NCI-H187 (cell line): Measurements from ENCODE around the gene RIC8B.
A peak's percentile ranks its signal among the peaks of the same experiment; 100 is the strongest.

Experiments
- DNase-seq, 2 experiments: peaks; one replicate each; lab custom pipeline; 2025; lab: John Stamatoyannopoulos, UW

RIC8B gene

GRCh38 chr12:106868982-106869700 lies 94.7 kb downstream of the RIC8B start:
- DNase-seq = no peak

DNA sequence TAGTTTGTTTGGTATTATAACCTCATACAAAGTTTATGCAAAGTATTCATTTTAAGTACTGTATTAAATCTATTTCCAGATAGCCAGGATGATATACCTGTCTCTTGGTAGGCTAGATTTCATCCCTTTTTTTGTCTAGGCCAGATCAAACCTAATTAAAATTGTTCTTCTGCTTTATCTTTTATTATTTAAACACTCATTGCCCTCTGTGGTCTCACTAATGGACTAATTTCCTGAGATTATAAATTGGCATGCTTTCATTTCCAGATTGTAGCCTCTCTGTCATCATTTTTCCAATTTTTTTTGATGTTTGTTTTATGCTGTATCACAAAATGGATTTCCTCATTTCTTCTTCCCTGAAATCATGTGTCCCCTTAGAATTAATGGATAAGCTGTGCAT lies 95.6 kb downstream of the RIC8B start:
- DNase-seq = no peak

DNA sequence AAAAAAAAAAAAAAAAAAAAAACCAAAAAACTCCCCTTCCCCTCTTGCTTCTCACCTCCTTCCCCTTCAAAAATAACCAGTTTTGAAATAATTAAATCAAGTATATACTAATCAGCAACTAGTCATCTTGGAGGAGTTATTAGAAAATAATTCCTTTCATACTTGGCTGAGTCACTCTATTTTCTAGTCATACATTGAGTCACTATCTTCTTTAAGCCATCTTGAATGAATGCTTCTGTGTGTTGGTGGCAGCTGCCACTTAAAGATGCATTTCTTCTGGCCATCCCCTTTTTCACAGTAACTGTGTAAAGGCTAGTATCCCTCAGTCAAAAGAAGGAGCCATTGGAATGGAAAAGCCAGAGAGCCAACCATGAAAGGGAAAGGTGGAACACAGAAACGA lies 97.0 kb downstream of the RIC8B start:
- no peak for DNase-seq

- DNase-seq = no peak
Measured at GRCh38 chr12:106873983-106874382, 99.5 kb downstream of the RIC8B start.

DNA sequence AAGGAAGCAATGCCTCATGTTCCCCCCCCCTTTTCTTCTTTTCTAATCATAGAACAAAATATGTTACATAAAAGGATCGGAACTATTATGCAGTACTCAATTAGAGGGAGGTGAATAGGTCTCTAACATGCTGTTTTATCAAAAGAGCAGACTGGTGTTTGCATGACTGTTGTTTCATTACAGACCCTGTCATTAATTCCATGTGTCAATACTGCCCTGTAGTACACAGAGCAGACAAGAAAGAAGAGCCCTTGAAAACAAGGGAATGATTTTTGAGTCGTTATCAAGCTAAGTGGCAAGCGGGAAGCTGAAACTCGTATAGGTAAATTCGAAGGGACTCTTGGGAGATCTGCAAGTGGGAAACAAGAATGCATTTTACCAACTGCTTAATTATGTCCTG lies 104.3 kb downstream of the RIC8B start:
- DNase-seq = no peak

DNA sequence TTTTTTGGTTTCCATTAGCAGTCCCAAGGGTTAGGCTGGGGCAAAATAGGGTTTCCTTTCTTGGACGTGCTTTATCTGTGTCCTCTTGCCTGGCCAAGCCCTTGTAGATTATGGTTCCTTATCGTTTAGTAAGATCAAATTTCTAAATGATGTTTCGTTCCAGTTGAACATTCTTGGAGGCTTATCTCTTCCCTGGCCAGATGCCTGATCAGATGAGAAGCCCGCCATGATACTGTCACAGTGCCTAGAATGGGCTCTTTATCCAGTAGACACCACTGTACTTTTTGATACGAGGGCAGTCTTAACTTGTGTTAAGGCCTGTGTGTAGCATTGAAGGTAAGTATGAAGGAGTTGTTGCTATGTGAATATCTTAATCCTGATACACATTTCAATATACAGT lies 105.1 kb downstream of the RIC8B start:
- DNase-seq = no peak

DNA sequence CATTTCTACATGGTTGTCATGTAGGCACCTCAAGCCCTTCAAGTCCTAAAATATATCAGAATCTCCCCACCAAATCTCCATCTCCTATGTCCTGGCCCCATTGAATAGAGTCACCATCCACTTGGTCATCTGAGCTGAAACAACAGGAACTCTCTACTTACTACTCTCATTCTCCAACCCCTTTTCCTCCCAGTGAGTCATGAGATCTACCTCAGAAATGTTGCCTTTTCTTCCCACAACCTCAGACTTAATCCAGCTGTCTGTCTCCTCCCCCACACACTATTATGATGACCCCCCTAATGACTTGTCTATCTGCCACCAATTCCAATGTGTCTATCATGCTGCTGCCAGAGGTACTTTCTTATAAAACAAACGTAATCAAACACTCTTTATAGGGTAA lies 108.9 kb downstream of the RIC8B start:
- DNase-seq = no peak

DNA sequence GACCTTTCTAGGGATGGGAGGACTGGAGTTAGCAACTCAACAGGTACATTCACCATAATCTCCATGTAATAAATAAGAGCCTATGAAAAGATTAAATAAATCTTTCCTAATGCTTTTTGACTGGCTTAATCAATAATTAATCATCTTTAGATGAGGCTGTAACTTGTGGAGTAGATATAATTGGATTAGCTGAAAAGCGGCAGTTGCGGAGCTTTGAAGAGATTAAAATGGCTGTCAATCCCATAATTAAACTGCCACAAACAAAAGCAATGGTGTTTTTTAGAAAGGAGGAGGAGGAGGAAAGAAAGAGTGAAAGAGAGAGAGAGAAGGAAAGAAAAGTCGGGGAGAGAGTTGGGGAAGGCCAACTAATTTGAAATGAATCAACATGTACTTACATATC lies 110.5 kb downstream of the RIC8B start:
- DNase-seq = no peak

GRCh38 chr12:106885541-106886249 lies 111.2 kb downstream of the RIC8B start:
- no peak for DNase-seq

GRCh38 chr12:106886932-106887331 lies 112.5 kb downstream of the RIC8B start:
- DNase-seq = no peak

GRCh38 chr12:106888348-106888970 lies 114.0 kb downstream of the RIC8B start:
- no peak for DNase-seq

- no peak for DNase-seq
Measured at GRCh38 chr12:106889326-106889725, 114.8 kb downstream of the RIC8B start.

DNA sequence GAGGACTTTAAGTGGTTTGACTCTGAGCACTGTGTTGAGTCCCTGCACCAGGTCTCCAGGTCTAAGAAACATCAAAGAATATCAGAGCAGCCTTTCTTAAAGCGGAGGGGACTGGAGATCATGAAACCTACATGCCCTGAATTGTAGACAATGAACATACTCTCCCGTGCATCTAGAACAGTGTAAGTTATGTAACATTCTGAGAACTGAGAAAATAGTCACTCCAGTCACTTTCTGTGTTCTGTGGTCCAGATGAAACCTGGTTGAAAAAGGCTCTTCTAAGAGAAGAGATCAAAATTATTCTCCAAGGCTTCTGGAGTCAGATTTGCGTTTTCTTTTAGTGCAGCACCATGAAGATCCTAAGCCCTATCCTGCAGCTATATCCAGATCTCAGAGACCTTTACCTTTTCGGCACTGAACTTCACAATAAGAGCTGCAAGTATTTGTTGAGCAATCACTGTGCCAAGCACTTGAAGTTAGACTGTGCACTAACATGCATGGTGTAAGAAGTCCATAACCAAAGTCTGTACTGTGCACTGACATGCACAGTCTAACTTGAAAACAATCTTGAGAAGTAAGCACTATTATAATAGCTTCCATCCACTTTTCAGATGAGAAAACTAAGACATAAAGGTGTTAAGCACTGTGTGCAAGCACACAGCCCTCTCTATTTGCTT lies 115.6 kb downstream of the RIC8B start:
- DNase-seq = no peak

- no peak for DNase-seq
Measured at GRCh38 chr12:106892075-106892474, 117.6 kb downstream of the RIC8B start.

DNA sequence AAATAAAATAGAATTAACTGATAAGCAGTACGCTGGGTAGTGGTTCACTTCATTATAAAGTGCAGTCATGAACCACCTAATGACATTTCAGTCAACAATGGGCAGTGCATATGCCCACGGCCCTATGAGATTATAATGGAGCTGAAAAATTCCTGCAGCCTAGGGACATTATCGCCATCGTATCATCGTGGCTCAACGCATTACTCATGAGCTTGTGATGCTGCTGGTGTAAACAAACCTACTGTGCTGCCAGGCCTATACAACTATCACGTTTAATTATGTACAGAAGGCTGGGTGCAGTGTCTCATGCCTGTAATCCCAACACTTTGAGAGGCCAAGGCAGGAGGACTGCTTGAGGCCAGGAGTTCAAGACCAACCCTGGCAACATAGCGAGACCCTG lies 119.0 kb downstream of the RIC8B start:
- DNase-seq = no peak

DNA sequence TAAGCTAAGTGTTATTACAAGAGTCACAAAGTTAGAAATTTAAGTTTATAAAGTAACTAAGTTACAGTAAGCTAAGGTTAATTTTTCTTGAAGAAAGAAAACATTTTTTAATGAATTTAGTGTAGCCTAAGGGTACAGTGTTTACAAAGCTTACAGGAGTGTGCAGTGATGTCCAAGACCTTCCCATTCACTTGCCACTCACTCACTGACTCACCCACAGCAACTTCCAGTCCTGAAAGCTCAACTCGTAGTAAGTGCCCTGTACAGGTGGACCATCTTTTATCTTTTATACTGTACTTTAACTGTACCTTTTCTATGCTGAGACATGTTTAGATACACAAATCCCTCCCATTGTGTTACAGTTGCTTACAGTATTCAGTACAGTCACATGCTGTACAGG lies 120.3 kb downstream of the RIC8B start:
- DNase-seq = no peak

DNA sequence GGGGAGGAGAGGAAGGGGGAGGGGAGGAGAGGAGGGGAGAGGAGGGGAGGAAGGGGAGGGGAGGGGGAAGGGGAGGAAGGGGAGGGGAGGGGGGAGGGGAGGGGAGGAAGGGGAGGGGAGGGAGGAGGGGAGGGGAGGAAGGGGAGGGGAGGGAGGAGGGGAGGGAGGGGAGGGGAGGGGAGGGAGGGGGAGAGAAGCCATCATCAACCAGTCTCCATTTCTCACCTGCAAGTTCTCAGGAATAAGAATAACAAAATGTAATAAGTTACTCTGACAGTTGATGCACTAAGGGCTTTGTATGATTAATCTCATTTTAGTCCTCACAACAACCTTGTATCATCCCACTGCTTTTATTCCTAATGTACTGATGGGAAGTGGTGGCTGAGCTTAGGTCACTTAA lies 122.1 kb downstream of the RIC8B start:
- DNase-seq = no peak

DNA sequence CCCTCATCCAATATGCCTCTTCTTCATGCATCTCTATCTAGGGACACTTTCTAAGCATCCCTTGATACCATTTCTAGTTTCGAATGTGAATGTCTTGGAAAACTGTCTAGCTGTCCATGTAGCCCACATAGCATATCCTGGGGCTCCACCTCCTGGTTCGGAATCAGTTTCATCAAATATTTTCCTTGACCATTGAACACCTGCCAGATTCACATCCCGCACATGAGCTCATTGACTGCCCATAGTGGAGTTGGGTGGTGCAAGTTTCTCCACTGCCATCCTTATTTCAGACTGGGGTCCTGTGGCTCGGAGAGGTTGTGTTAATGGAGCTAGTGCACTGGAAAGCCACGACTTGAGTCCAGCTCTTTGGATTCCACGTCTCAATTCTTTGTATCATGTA lies 122.6 kb downstream of the RIC8B start:
- DNase-seq = peak in 1 of 2 experiments; percentile 14

- peak; percentile 70 to 78 for DNase-seq
Measured at GRCh38 chr12:106897981-106898901, 123.8 kb downstream of the RIC8B start.

- DNase-seq = no peak
Measured at GRCh38 chr12:106900554-106900953, 126.1 kb downstream of the RIC8B start.

- DNase-seq = no peak
Measured at GRCh38 chr12:106901276-106901675, 126.8 kb downstream of the RIC8B start.

DNA sequence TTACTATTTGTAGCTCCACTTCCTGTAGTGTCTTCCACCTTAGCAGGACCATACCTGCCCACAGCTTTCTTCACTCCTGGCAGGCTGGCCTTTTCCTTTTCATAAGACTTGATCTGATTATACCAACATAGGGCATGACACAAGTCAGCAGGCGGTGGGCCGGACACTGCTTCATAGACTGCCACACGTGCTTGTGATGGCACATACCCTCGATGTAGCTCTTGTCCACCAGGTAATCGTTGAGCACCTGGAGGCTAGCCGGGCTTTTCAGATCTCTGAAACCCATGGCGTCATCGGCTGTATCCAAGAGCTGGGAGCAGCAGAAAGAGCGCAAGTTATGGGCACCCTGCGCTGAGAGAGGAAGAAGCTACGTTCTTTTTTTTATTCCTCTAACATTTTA lies 127.6 kb downstream of the RIC8B start:
- DNase-seq = no peak
